Mesenchymal stem cell (in vitro differentiated cells and primary cell): ENCODE measurements around the gene GOLT1A.

Experiments
- DNase-seq: peaks from one replicate; pipeline ENCODE4 v3.0.0-alpha.2; 2013
- H2AFZ ChIP-seq: one replicate; pipeline ENCODE4 v1.6.1; 2013; ENCODE audit warnings: low read depth, mild to moderate bottlenecking, control low read depth, inconsistent platforms, low read length, moderate library complexity
- H2AK5ac ChIP-seq: 2 replicates; pipeline ENCODE4 v1.6.1; 2013; ENCODE audit warnings: low read length, moderate library complexity, mild to moderate bottlenecking, inconsistent platforms; ENCODE audit not compliant: severe bottlenecking
- H2BK120ac ChIP-seq: one replicate; pipeline ENCODE4 v1.6.1; 2013; ENCODE audit warnings: low read depth, mild to moderate bottlenecking, inconsistent platforms, low read length, moderate library complexity
- H2BK12ac ChIP-seq, 2 experiments: one replicate each; pipeline ENCODE4 v1.6.1; 2013; ENCODE audit warnings: inconsistent platforms in 2 of 2, low read length in 2 of 2, mild to moderate bottlenecking in 2 of 2, moderate library complexity in 2 of 2, control low read depth in 1 of 2
- H2BK15ac ChIP-seq: one replicate; pipeline ENCODE4 v1.6.1; 2013; ENCODE audit warnings: mild to moderate bottlenecking, low read depth, inconsistent platforms; ENCODE audit not compliant: poor library complexity, severe bottlenecking
- H2BK5ac ChIP-seq: 2 replicates; pipeline ENCODE4 v1.6.1; 2013; ENCODE audit warnings: low read depth, mild to moderate bottlenecking, low read length, control low read depth, inconsistent platforms; ENCODE audit not compliant: poor library complexity, severe bottlenecking
- H3K14ac ChIP-seq, 2 experiments: one replicate each; pipeline ENCODE4 v1.6.1; 2013; ENCODE audit warnings: inconsistent platforms in 2 of 2, low read length in 2 of 2, control low read depth in 1 of 2, mild to moderate bottlenecking in 1 of 2, moderate library complexity in 1 of 2
- H3K18ac ChIP-seq, 2 experiments: one replicate each; pipeline ENCODE4 v1.6.1; 2013; ENCODE audit warnings: inconsistent platforms in 2 of 2, low read length in 2 of 2, control low read depth in 1 of 2, low read depth in 1 of 2, mild to moderate bottlenecking in 1 of 2
- H3K23ac ChIP-seq, 2 experiments: one replicate each; pipeline ENCODE4 v1.6.1; 2013; ENCODE audit warnings: inconsistent platforms in 2 of 2, low read length in 2 of 2, mild to moderate bottlenecking in 2 of 2, moderate library complexity in 2 of 2, control low read depth in 1 of 2
- H3K27ac ChIP-seq: 2 replicates; pipeline ENCODE4 v1.5.1; 2013; ENCODE audit warnings: mild to moderate bottlenecking, moderate library complexity, low read length, control low read depth, inconsistent platforms; ENCODE audit not compliant: poor library complexity, severe bottlenecking
- H3K27me3 ChIP-seq, 2 experiments: 2 replicates each; pipeline versions ENCODE4 v1.6.1 to v1.7.0; 2013; ENCODE audit warnings: low read length in 2 of 2, mild to moderate bottlenecking in 2 of 2, moderate library complexity in 2 of 2, control low read depth in 1 of 2, inconsistent platforms in 1 of 2; ENCODE audit not compliant: control insufficient read depth in 1 of 2, insufficient read depth in 1 of 2
- H3K36me3 ChIP-seq, 2 experiments: 2 replicates each; pipeline versions ENCODE4 v1.6.1 to v1.7.0; 2013; ENCODE audit warnings: low read length in 2 of 2, control low read depth in 1 of 2, inconsistent platforms in 1 of 2, low read depth in 1 of 2, mild to moderate bottlenecking in 1 of 2; ENCODE audit not compliant: insufficient read depth in 2 of 2, control insufficient read depth in 1 of 2
- H3K4ac ChIP-seq, 2 experiments: one replicate each; pipeline ENCODE4 v1.6.1; 2013; ENCODE audit warnings: inconsistent platforms in 2 of 2, low read length in 2 of 2, mild to moderate bottlenecking in 2 of 2, moderate library complexity in 2 of 2, control low read depth in 1 of 2, low read depth in 1 of 2
- H3K4me1 ChIP-seq: 2 replicates; pipeline ENCODE4 v1.6.1; 2013; ENCODE audit warnings: low read depth, low read length, control low read depth; ENCODE audit not compliant: control insufficient read depth, insufficient read depth
- H3K4me2 ChIP-seq: 2 replicates; pipeline ENCODE4 v1.6.1; 2013; ENCODE audit warnings: low read length, mild to moderate bottlenecking, inconsistent platforms; ENCODE audit not compliant: poor library complexity, severe bottlenecking
- H3K4me3 ChIP-seq, 2 experiments: 2 replicates each; pipeline versions ENCODE4 v1.5.1 to v1.7.0; 2013; ENCODE audit warnings: low read length in 2 of 2, mild to moderate bottlenecking in 2 of 2, control low read depth in 1 of 2, low read depth in 1 of 2; ENCODE audit not compliant: insufficient read depth in 1 of 2
- H3K79me1 ChIP-seq: replicated peaks from 2 replicates; pipeline ENCODE4 v1.6.1; 2013; ENCODE audit warnings: mild to moderate bottlenecking, control low read depth, low read length, inconsistent platforms; ENCODE audit not compliant: poor library complexity, severe bottlenecking
- H3K9ac ChIP-seq: 2 replicates; pipeline ENCODE4 v1.7.0; 2013; ENCODE audit warnings: mild to moderate bottlenecking, low read length, moderate library complexity
- H3K9me3 ChIP-seq: 2 replicates; pipeline ENCODE4 v1.7.0; 2013; ENCODE audit warnings: mild to moderate bottlenecking, low read length; ENCODE audit not compliant: control insufficient read depth
- H4K8ac ChIP-seq: one replicate; pipeline ENCODE4 v1.6.1; 2013; ENCODE audit warnings: inconsistent platforms, mild to moderate bottlenecking, low read length, moderate library complexity
- H4K91ac ChIP-seq: one replicate; pipeline ENCODE4 v1.6.1; 2013; ENCODE audit warnings: mild to moderate bottlenecking, low read length, inconsistent platforms
- WGBS: methylation state at CpG from one replicate; pipeline ENCODE4 v1.1.7; 2013; ENCODE audit warnings: mixed read lengths; 5-methylcytosine and 5-hydroxymethylcytosine counted together

GOLT1A gene

DNA sequence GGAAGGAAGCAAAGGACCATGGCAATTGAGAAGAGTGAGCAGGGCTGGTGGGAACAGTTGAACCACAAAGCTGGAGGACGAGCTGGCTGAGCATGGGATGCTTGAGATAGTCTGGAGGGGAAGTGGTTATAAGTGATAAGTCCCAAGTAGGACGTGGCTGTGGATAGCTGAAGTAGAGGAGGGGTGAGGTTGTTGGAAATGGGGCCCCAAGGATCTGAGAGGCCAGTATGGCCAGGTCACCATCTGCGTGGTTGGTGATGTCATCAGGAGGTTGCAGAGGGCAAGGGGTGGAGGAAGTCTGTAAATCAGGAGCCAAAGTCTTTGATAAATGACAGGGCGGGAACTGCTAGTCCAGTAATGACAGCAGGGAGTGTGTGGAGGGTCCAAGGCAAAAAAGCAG lies 36.7 kb downstream of the GOLT1A start:
- H3K79me1 ChIP-seq: no peaks in the 10 kb centered on the region
- DNase-seq: no peak
- H3K9ac ChIP-seq: no peak overlapping the region
- H3K27ac ChIP-seq: no peak overlapping the region
- no peak overlapping the region for H2BK15ac ChIP-seq
- no peaks in the 10 kb centered on the region for H3K4me1 ChIP-seq
- no peaks in the 10 kb centered on the region for H3K36me3 ChIP-seq
- H3K14ac ChIP-seq: no peak overlapping the region
- H3K4me3 ChIP-seq: no peak overlapping the region
- H3K23ac ChIP-seq: no peak overlapping the region
- H3K18ac ChIP-seq: no peak overlapping the region
- H4K8ac ChIP-seq: no peak overlapping the region
- H2AFZ ChIP-seq: no peak overlapping the region
- H3K4me2 ChIP-seq: no peak overlapping the region
- H2BK5ac ChIP-seq: no peak overlapping the region
- no peaks in the 10 kb centered on the region for H3K9me3 ChIP-seq
- no peak overlapping the region for H2AK5ac ChIP-seq
- no peak overlapping the region for H3K4ac ChIP-seq
- H2BK12ac ChIP-seq: no peak overlapping the region
- no peak overlapping the region for H4K91ac ChIP-seq
- H3K27me3 ChIP-seq: peaks cover 63 to 66% of the 10 kb centered on the region in 2 experiments
- no peak overlapping the region for H2BK120ac ChIP-seq
- 44% methylated on average over 4 of the region's 4 CpGs for WGBS

DNA sequence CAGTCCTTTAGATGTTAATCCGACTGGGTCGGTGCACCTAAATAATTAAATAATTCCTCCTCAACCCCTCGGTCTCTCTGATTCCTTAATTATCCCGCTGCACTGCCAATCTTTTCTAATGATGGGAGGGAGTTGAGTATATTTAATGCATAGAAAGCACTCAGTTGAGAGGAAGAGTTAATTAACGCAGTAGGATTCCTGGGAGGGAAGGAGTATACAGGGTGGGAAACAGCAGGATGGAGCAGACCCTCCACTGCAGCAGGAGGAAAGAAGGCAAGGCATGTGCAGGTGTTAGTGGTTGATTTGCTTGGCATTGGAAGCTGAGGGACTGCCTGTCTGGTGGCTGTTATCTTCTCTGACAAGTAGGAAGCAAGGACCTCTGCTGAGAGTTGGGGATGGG lies 37.7 kb downstream of the GOLT1A start:
- H3K4me3 ChIP-seq: no peak overlapping the region
- H3K9ac ChIP-seq: no peak overlapping the region
- no peaks in the 10 kb centered on the region for H3K79me1 ChIP-seq
- H2BK15ac ChIP-seq: no peak overlapping the region
- no peak overlapping the region for H3K27ac ChIP-seq
- no peak for DNase-seq
- H3K4ac ChIP-seq: no peak overlapping the region
- no peaks in the 10 kb centered on the region for H3K9me3 ChIP-seq
- H3K4me2 ChIP-seq: no peak overlapping the region
- H4K8ac ChIP-seq: no peak overlapping the region
- H3K27me3 ChIP-seq: peaks cover 60 to 62% of the 10 kb centered on the region in 2 experiments
- H3K36me3 ChIP-seq: no peaks in the 10 kb centered on the region
- no peak overlapping the region for H2BK12ac ChIP-seq
- H2AFZ ChIP-seq: no peak overlapping the region
- no peak overlapping the region for H2AK5ac ChIP-seq
- H4K91ac ChIP-seq: no peak overlapping the region
- no peak overlapping the region for H3K18ac ChIP-seq
- no peak overlapping the region for H2BK120ac ChIP-seq
- 96% methylated on average over 2 of the region's 5 CpGs for whole genome bisulfite sequencing
- H3K4me1 ChIP-seq: no peaks in the 10 kb centered on the region
- no peak overlapping the region for H3K23ac ChIP-seq
- no peak overlapping the region for H2BK5ac ChIP-seq
- H3K14ac ChIP-seq: no peak overlapping the region

DNA sequence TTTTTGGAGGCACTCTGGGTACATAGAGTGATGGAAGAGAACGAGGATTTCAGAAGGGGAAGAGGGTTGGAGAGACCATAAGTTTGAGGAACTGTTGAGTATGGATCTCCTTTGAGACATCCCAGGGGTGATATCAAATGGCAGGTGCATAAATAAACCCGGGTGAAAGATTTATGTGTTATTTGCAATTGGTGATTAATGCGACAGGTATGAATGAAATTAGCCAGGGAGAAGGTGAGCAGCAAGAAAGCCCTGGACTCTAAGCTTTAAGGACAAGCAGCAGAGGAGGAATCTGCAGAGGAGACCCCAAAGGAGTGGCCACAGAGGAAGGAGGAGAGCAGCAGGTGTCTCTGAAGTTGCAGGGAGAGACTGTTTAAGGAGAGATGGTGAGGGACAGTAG lies 38.8 kb downstream of the GOLT1A start:
- DNase-seq: no peak
- H2AFZ ChIP-seq: no peak overlapping the region
- H2BK12ac ChIP-seq: no peak overlapping the region
- no peak overlapping the region for H3K9ac ChIP-seq
- no peak overlapping the region for H4K91ac ChIP-seq
- no peak overlapping the region for H3K4ac ChIP-seq
- H3K27me3 ChIP-seq: peaks cover 51 to 52% of the 10 kb centered on the region in 2 experiments
- no peak overlapping the region for H2BK120ac ChIP-seq
- H2BK5ac ChIP-seq: no peak overlapping the region
- no peak overlapping the region for H3K18ac ChIP-seq
- H2AK5ac ChIP-seq: no peak overlapping the region
- H3K36me3 ChIP-seq: no peaks in the 10 kb centered on the region
- 78% methylated on average over 3 of the region's 3 CpGs for WGBS
- H3K4me1 ChIP-seq: no peaks in the 10 kb centered on the region
- no peak overlapping the region for H4K8ac ChIP-seq
- no peak overlapping the region for H3K4me2 ChIP-seq
- H3K9me3 ChIP-seq: peaks cover 2% of the 10 kb centered on the region
- no peak overlapping the region for H2BK15ac ChIP-seq
- H3K23ac ChIP-seq: no peak overlapping the region
- no peak overlapping the region for H3K4me3 ChIP-seq
- H3K27ac ChIP-seq: no peak overlapping the region
- no peaks in the 10 kb centered on the region for H3K79me1 ChIP-seq
- no peak overlapping the region for H3K14ac ChIP-seq

DNA sequence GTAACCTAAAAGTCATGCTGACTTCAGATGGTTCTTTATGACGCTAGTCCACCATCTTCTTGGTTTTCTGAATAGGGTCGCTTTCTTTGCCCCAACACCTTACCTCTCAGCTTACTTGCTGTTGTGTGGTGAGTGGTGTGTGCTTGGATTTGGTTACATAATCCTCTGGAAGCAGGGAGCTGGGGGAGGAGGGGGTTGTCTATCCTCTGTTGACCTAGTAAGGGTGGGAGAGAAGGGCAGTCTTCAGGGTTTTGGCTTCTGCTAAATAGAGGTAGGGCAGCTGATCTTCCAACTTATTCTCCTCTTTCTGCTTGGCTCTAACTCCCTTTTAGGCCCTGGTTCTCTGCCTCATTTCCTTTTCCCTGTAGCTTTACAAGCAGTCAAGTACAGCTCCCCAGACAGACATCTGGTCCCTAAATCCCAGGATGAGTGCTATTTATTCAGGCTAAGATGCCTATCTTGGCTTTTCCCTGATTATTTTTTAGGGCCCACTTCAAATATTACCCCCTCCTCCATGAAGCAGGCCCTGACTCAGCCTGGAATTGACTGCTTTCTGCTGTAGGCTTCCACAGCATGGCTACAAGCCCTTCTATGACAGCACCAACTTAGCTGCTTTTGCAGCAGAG lies 41.3 kb downstream of the GOLT1A start:
- Histone ChIP-seq H3K23ac (no peak overlapping the region), H4K8ac (no peak overlapping the region), H2BK5ac (no peak overlapping the region), H2AK5ac (no peak overlapping the region), H3K4me3 (no peak overlapping the region), H2BK120ac (no peak overlapping the region), H2BK15ac (peak overlapping the region; percentile 6), H3K4me2 (no peak overlapping the region), H2AFZ (no peak overlapping the region), H2BK12ac (no peak overlapping the region), H3K9ac (no peak overlapping the region), H3K4ac (no peak overlapping the region), H3K18ac (no peak overlapping the region), H3K14ac (no peak overlapping the region), H3K27ac (no peak overlapping the region), H4K91ac (no peak overlapping the region), H3K4me1 (no peaks in the 10 kb centered on the region), H3K79me1 (no peaks in the 10 kb centered on the region), H3K36me3 (no peaks in the 10 kb centered on the region), H3K27me3 (peaks cover 29% of the 10 kb centered on the region in 2 experiments), H3K9me3 (peaks cover 13% of the 10 kb centered on the region)
- DNase-seq: no peak
- WGBS: 80% methylated on average over 1 of the region's 2 CpGs
